Measurements from ENCODE around the gene MMP25.

GRCh38 chr16:3098459-3099394 is 52.4 kb downstream of the MMP25 start, which contains the start of gene ZSCAN10:
- TF ChIP-seq CTCF (IDR thresholded peaks at IDR 0.05): no peak
- 0 out of 2 replicates have a peak, but pooled peaks have one; percentile 29 for TF ChIP-seq USF2 (CRISPR knock-in tag; IDR thresholded peaks at IDR 0.05)
- 0 out of 2 replicates have a peak, but pooled peaks have one; percentile 54 for TF ChIP-seq SMAD3 (CRISPR knock-in tag; IDR thresholded peaks at IDR 0.05; ENCODE audit: borderline replicate concordance)
- peak; percentile 72; the same call in 1 of the 2 replicates for TF ChIP-seq ESRRA (CRISPR knock-in tag; IDR thresholded peaks at IDR 0.05; ENCODE audit: borderline replicate concordance)
- no peak; the same call in 1 of the 2 replicates for TF ChIP-seq TEAD1 (CRISPR knock-in tag; IDR thresholded peaks at IDR 0.05)
- no peak for TF ChIP-seq NFYB (CRISPR knock-in tag; conservative IDR thresholded peaks at IDR 0.05; ENCODE audit: low read depth)
- TF ChIP-seq CREB1 (CRISPR knock-in tag; IDR thresholded peaks at IDR 0.05): no peak
- no peak; the same call in 1 of the 2 replicates for TF ChIP-seq NR3C1 (CRISPR knock-in tag; conservative IDR thresholded peaks at IDR 0.05; ENCODE audit: low read depth)
- TF ChIP-seq ATF3 (CRISPR knock-in tag; conservative IDR thresholded peaks at IDR 0.05): no peak
- TF ChIP-seq CBFB (CRISPR knock-in tag; IDR thresholded peaks at IDR 0.05; ENCODE audit: low read depth): no peak
- no peak for TF ChIP-seq ZSCAN18 (CRISPR knock-in tag; IDR thresholded peaks at IDR 0.05)
- TF ChIP-seq, protein P1, sequence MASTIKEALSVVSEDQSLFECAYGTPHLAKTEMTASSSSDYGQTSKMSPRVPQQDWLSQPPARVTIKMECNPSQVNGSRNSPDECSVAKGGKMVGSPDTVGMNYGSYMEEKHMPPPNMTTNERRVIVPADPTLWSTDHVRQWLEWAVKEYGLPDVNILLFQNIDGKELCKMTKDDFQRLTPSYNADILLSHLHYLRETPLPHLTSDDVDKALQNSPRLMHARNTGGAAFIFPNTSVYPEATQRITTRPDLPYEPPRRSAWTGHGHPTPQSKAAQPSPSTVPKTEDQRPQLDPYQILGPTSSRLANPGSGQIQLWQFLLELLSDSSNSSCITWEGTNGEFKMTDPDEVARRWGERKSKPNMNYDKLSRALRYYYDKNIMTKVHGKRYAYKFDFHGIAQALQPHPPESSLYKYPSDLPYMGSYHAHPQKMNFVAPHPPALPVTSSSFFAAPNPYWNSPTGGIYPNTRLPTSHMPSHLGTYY (CRISPR knock-in tag; IDR thresholded peaks at IDR 0.05): no peak

Data from WTC11 (cell line).